Ovary (tissue), 3 donors: ENCODE measurements around the gene CLEC4A.
"Not testable (repeated sequence)": the region's sequence is repeated elsewhere in the genome, so short reads cannot be mapped to it uniquely, and the experiment has no call there.

Source experiments
- EP300 ChIP-seq: sonication (generic); formaldehyde crosslinking; IDR thresholded peaks from one replicate; pipeline ENCODE4 v1.6.1; 2017; ENCODE audit warnings: antibody characterized with exemption
- POLR2A ChIP-seq: fragments of 450-650 bp; IDR thresholded peaks from one replicate; pipeline ENCODE4 v1.6.1; 2017; ENCODE audit warnings: antibody characterized with exemption, mild to moderate bottlenecking, moderate library complexity
- TF ChIP-seq, protein P1 (sequence below), 3 donors: fragments of 450-650 bp in 2 of 3; fragments of 200-600 bp in 1 of 3; IDR thresholded peaks; one replicate each; pipeline versions ENCODE4 v1.5.1 to v1.8.0; 2016 to 2022; ENCODE audit warnings: antibody characterized with exemption in 3 of 3, mild to moderate bottlenecking in 1 of 3
- donor health status: DM: no; HTN: no; CAD: no.

DNA sequence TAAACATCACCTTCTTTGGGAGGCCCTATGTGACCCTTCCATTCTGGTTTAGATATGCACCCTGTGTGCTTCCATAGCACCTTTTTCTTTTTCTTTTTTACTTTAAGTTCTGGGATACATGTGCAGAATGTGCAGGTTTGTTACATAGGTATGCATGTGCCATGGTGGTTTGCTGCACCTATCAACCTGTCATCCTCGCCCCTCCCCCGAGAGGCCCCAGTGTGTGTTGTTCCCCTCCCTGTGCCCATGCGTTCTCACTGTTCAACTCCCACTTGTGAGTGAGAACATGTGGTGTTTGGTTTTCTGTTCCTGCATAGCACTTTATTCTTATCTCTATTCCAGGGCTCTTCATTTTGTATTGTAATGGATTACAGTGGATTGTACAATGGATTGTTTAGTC is 39.1 kb upstream of the CLEC4A start:
- TF ChIP-seq POLR2A, EP300: not testable (repeated sequence)
- TF ChIP-seq, protein P1, sequence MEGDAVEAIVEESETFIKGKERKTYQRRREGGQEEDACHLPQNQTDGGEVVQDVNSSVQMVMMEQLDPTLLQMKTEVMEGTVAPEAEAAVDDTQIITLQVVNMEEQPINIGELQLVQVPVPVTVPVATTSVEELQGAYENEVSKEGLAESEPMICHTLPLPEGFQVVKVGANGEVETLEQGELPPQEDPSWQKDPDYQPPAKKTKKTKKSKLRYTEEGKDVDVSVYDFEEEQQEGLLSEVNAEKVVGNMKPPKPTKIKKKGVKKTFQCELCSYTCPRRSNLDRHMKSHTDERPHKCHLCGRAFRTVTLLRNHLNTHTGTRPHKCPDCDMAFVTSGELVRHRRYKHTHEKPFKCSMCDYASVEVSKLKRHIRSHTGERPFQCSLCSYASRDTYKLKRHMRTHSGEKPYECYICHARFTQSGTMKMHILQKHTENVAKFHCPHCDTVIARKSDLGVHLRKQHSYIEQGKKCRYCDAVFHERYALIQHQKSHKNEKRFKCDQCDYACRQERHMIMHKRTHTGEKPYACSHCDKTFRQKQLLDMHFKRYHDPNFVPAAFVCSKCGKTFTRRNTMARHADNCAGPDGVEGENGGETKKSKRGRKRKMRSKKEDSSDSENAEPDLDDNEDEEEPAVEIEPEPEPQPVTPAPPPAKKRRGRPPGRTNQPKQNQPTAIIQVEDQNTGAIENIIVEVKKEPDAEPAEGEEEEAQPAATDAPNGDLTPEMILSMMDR (IDR thresholded peaks at IDR 0.05), result not testable (repeated sequence)
